Vagina (tissue), 2 donors: ENCODE measurements around the gene SUSD3. TPM values are rescaled to one million over a fixed set of nuclear protein-coding genes. Genes with fewer than 3 reads are reported as not detected.

Experiments used
- DNase-seq, 2 donors: peaks; one replicate each; pipeline ENCODE4 v3.0.0-alpha.2; 2017; ENCODE audit errors: extremely low spot score in 2 of 2
- H3K27ac ChIP-seq: fragments of 200-600 bp; sonication (generic); one replicate; pipeline ENCODE4 v1.5.1; 2019
- H3K27me3 ChIP-seq: fragments of 200-600 bp; sonication (generic); one replicate; pipeline ENCODE4 v1.5.1; 2019
- H3K36me3 ChIP-seq, 2 donors: fragments of 200-600 bp; sonication (generic); one replicate each; pipeline ENCODE4 v1.5.1; 2017 to 2019
- H3K4me1 ChIP-seq: fragments of 200-600 bp; sonication (generic); one replicate; pipeline ENCODE4 v1.5.1; 2019
- H3K4me3 ChIP-seq, 2 donors: fragments of 200-600 bp; sonication (generic); 1 replicate in 1 of 2; 2 replicates in 1 of 2; pipeline ENCODE4 v1.5.1; 2016 to 2019
- H3K9me3 ChIP-seq: fragments of 200-600 bp; sonication (generic); one replicate; pipeline ENCODE4 v1.5.1; 2019
- POLR2A ChIP-seq, 2 donors: fragments of 450-650 bp; IDR thresholded peaks; one replicate each; pipeline ENCODE4 v1.6.1; 2017; ENCODE audit warnings: antibody characterized with exemption in 2 of 2, mild to moderate bottlenecking in 2 of 2, moderate library complexity in 2 of 2
- POLR2AphosphoS5 ChIP-seq, 2 donors: sonication (generic); formaldehyde crosslinking; IDR thresholded peaks; one replicate each; pipeline ENCODE4 v1.9.0; 2017; ENCODE audit warnings: antibody characterized with exemption in 2 of 2, mild to moderate bottlenecking in 2 of 2, low read depth in 1 of 2; ENCODE audit not compliant: insufficient read depth in 1 of 2
- intact Hi-C: fragments of 100-400 bp; cut with DNase I; formaldehyde crosslinking; loops from one replicate; pipeline ENCODE4 v1.15.1; 2023
- total RNA-seq: library from RNA; depleted of rRNA; stranded (reverse); fragments of >200 nt; gene quantifications from one replicate; pipeline ENCODE4 v1.2.3, GENCODE V29; 2016
- TF ChIP-seq, protein P1 (sequence below), 3 experiments: fragments of 450-650 bp in 2 of 3; fragments of 200-600 bp in 1 of 3; sonication (generic) in 1 of 3; IDR thresholded peaks; one replicate each; pipeline ENCODE4 v1.5.1; 2017 to 2019; ENCODE audit warnings: antibody characterized with exemption in 3 of 3, mild to moderate bottlenecking in 2 of 3, moderate library complexity in 2 of 3

The SUSD3 gene
- total RNA-seq, 1 donor from 2014 or later: 25.0 TPM

DNA sequence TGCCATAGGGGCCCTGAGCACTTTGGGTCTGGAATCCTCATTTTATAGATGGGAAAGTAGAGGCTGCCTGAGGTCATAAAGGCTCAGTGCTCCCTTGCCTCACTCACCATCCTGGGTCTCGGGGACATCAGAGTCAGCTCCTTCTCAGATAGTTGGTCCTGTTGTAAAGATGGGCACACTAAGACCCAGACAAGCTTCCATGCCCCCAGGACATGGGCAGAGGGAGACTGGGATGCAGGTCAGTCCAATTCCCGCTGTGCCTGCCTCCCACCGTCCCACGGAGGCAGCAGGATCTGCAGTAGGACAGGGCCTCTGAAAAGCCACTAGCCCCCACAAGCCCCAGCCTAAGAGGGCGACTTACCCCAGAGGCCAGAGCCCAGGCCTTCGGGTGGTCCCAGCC lies 19.0 kb upstream of the SUSD3 start:
- no peak overlapping the region for H3K27ac ChIP-seq
- H3K27me3 ChIP-seq: no peaks in the 10 kb centered on the region
- no peak for DNase-seq
- no peaks in the 10 kb centered on the region for H3K9me3 ChIP-seq
- no peaks in the 10 kb centered on the region for H3K36me3 ChIP-seq
- no peaks in the 10 kb centered on the region for H3K4me1 ChIP-seq
- no peak for TF ChIP-seq POLR2AphosphoS5 (IDR thresholded peaks at IDR 0.05; ENCODE audit: insufficient read depth in 1 of 2, low read depth in 1 of 2)
- TF ChIP-seq, protein P1, sequence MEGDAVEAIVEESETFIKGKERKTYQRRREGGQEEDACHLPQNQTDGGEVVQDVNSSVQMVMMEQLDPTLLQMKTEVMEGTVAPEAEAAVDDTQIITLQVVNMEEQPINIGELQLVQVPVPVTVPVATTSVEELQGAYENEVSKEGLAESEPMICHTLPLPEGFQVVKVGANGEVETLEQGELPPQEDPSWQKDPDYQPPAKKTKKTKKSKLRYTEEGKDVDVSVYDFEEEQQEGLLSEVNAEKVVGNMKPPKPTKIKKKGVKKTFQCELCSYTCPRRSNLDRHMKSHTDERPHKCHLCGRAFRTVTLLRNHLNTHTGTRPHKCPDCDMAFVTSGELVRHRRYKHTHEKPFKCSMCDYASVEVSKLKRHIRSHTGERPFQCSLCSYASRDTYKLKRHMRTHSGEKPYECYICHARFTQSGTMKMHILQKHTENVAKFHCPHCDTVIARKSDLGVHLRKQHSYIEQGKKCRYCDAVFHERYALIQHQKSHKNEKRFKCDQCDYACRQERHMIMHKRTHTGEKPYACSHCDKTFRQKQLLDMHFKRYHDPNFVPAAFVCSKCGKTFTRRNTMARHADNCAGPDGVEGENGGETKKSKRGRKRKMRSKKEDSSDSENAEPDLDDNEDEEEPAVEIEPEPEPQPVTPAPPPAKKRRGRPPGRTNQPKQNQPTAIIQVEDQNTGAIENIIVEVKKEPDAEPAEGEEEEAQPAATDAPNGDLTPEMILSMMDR (IDR thresholded peaks at IDR 0.05): no peak
- TF ChIP-seq POLR2A (IDR thresholded peaks at IDR 0.05): no peak
- H3K4me3 ChIP-seq: no peak overlapping the region
- intact Hi-C loops: no loop called here

- H3K4me3 ChIP-seq: no peak overlapping the region
- H3K4me1 ChIP-seq: no peaks in the 10 kb centered on the region
- no peaks in the 10 kb centered on the region for H3K9me3 ChIP-seq
- no peak for DNase-seq
- H3K27ac ChIP-seq: no peak overlapping the region
- intact Hi-C loops: no loop called here
- TF ChIP-seq, protein P1 (IDR thresholded peaks at IDR 0.05): no peak
- no peak for TF ChIP-seq POLR2AphosphoS5 (IDR thresholded peaks at IDR 0.05; ENCODE audit: insufficient read depth in 1 of 2, low read depth in 1 of 2)
- no peak for TF ChIP-seq POLR2A (IDR thresholded peaks at IDR 0.05)
- H3K27me3 ChIP-seq: no peaks in the 10 kb centered on the region
- no peaks in the 10 kb centered on the region for H3K36me3 ChIP-seq
These were observed 18.5 kb upstream of the SUSD3 start for GRCh38 chr9:93039976-93040375.

- Histone ChIP-seq H3K27ac (no peak overlapping the region), H3K9me3 (no peaks in the 10 kb centered on the region), H3K27me3 (no peaks in the 10 kb centered on the region), H3K4me1 (no peaks in the 10 kb centered on the region), H3K36me3 (no peaks in the 10 kb centered on the region), H3K4me3 (no peak overlapping the region)
- intact Hi-C loops: no loop called here
- no peak for DNase-seq
- TF ChIP-seq POLR2AphosphoS5 (IDR thresholded peaks at IDR 0.05; ENCODE audit: insufficient read depth in 1 of 2, low read depth in 1 of 2) (no peak), POLR2A (IDR thresholded peaks at IDR 0.05) (no peak)
- TF ChIP-seq, protein P1 (IDR thresholded peaks at IDR 0.05): no peak
These were observed 18.1 kb upstream of the SUSD3 start for GRCh38 chr9:93040409-93040808.

DNA sequence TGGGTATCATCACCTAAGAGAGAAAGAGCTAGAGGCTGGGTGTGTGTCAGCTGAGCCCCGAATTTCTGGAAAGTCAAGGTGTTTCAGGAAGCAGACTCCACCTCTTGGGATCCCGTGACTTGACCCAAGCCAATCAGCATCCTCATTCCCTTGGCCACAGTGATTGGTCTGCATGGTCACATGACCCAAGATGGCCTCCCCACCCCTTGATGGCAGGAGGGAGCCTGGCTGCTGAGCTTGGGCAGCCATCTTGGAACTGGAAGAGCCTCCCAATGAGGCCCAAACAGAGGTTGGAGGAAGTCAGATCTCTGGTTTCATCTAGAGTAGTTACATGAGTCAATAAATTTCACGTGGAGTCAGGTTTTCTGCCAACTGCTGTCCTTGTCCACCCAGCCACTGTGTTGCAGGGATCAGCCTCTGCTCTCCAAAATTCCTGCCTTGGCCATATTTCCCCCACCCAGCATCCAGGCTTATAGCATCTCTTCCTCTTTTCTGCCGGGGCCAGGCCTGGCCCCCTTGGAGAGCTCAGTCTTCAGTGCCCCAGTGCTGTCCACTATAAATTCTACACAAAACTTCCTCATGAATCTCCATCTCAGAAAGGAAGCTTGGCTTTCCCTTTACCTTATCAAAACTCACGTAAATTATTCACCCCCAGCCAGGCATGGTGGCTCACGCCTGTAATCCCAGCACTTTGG lies 17.2 kb upstream of the SUSD3 start:
- no peaks in the 10 kb centered on the region for H3K4me1 ChIP-seq
- no peaks in the 10 kb centered on the region for H3K36me3 ChIP-seq
- intact Hi-C loops: no loop called here
- H3K27ac ChIP-seq: no peak overlapping the region
- H3K27me3 ChIP-seq: no peaks in the 10 kb centered on the region
- DNase-seq: no peak
- TF ChIP-seq, protein P1 (IDR thresholded peaks at IDR 0.05): no peak
- TF ChIP-seq POLR2A (IDR thresholded peaks at IDR 0.05) (no peak), POLR2AphosphoS5 (IDR thresholded peaks at IDR 0.05; ENCODE audit: insufficient read depth in 1 of 2, low read depth in 1 of 2) (no peak)
- no peak overlapping the region for H3K4me3 ChIP-seq
- H3K9me3 ChIP-seq: no peaks in the 10 kb centered on the region

GRCh38 chr9:93043122-93043521 lies 15.4 kb upstream of the SUSD3 start:
- intact Hi-C loops: no loop called here
- TF ChIP-seq, protein P1 (IDR thresholded peaks at IDR 0.05): no peak
- TF ChIP-seq POLR2AphosphoS5 (IDR thresholded peaks at IDR 0.05; ENCODE audit: insufficient read depth in 1 of 2, low read depth in 1 of 2) (no peak), POLR2A (IDR thresholded peaks at IDR 0.05) (no peak)
- Histone ChIP-seq H3K27ac (no peak overlapping the region), H3K27me3 (no peaks in the 10 kb centered on the region), H3K4me3 (no peak overlapping the region), H3K4me1 (no peaks in the 10 kb centered on the region), H3K36me3 (no peaks in the 10 kb centered on the region), H3K9me3 (no peaks in the 10 kb centered on the region)
- no peak for DNase-seq
